Activated CD8-positive, alpha-beta memory T cell treated with anti-CD3 and anti-CD28 coated beads, Interleukin-2, amount 10 ng/mL, durations not matched to agents 7 days and 5 days (primary cell): ENCODE data around the gene KCTD7. TPM values are rescaled to one million over a fixed set of nuclear protein-coding genes. Genes with fewer than 3 reads are reported as not detected.
"Not testable (repeated sequence)": the region's sequence is repeated elsewhere in the genome, so short reads cannot be mapped to it uniquely, and the experiment has no call there.

Source experiments
- ATAC-seq: fragments of 150-1000 bp; cut with Tn5 transposase; one replicate; pipeline ENCODE4 v1.10.0; 2021; ENCODE audit warnings: moderate library complexity
- CTCF ChIA-PET: fragments of 350-600 bp; sonication (Branson Sonifier 250); formaldehyde crosslinking; loops from one replicate; lab custom pipeline; 2021; ENCODE audit warnings: antibody characterized with exemption; lab: Charles Lee
- DNase-seq: peaks from one replicate; pipeline ENCODE4 v3.0.0-alpha.2; 2020
- H3K27ac Mint-ChIP-seq: one replicate; pipeline ENCODE4 v1.8.0; 2021; ENCODE audit warnings: mild to moderate bottlenecking, mixed read lengths
- H3K27me3 Mint-ChIP-seq: one replicate; pipeline ENCODE4 v1.8.0; 2021; ENCODE audit warnings: mixed read lengths
- H3K36me3 Mint-ChIP-seq: one replicate; pipeline ENCODE4 v1.8.0; 2021; ENCODE audit warnings: mild to moderate bottlenecking, mixed read lengths
- H3K4me1 Mint-ChIP-seq: one replicate; pipeline ENCODE4 v1.8.0; 2021; ENCODE audit warnings: mixed read lengths
- H3K4me3 Mint-ChIP-seq: one replicate; pipeline ENCODE4 v1.8.0; 2021; ENCODE audit warnings: mild to moderate bottlenecking, moderate library complexity, mixed read lengths
- H3K9me3 Mint-ChIP-seq: one replicate; pipeline ENCODE4 v1.8.0; 2022; ENCODE audit warnings: low read depth, mixed read lengths
- total RNA-seq, 2 experiments: library from RNA; stranded (reverse); gene quantifications; one replicate each; pipeline ENCODE4 v1.2.3, GENCODE V29; 2021

The KCTD7 gene
- total RNA-seq, 2 experiments from 2014 or later, result 27.8 to 41.9 TPM

GRCh38 chr7:66594082-66594481 lies 34.6 kb upstream of the KCTD7 start:
- H3K4me1 Mint-ChIP-seq, result peaks cover 31% of the 10 kb centered on the region
- H3K27ac Mint-ChIP-seq, ATAC-seq, H3K4me3 Mint-ChIP-seq, H3K27me3 Mint-ChIP-seq, DNase-seq, CTCF ChIA-PET, H3K9me3 Mint-ChIP-seq, H3K36me3 Mint-ChIP-seq: not testable (repeated sequence)

DNA sequence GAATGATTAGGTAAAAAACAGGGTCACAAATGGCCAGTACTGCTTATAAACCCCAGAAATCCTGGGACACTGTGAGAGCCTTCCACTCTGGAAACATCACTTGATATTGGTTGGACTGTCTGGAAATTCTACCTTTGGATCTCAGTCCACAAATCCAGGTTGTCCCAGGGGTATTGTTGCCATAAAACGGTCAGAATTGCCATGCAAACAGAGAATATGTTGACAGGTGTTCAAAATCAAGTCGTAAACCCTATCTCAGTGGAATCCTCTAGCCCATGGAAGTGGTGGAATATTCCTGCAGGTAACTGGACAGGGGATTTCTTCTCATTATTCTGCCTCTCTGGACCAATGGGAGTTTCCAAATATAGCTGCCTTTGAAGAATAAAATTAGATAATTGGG lies 31.2 kb upstream of the KCTD7 start:
- Mint-ChIP-seq H3K36me3 (peaks cover 1% of the 10 kb centered on the region), H3K4me1 (peaks cover 7% of the 10 kb centered on the region), H3K27ac (no peak overlapping the region), H3K4me3 (no peak overlapping the region), H3K27me3 (no peaks in the 10 kb centered on the region), H3K9me3 (peaks cover 3% of the 10 kb centered on the region)
- ATAC-seq (no peak), DNase-seq (no peak)
- CTCF ChIA-PET, result no interaction called here

DNA sequence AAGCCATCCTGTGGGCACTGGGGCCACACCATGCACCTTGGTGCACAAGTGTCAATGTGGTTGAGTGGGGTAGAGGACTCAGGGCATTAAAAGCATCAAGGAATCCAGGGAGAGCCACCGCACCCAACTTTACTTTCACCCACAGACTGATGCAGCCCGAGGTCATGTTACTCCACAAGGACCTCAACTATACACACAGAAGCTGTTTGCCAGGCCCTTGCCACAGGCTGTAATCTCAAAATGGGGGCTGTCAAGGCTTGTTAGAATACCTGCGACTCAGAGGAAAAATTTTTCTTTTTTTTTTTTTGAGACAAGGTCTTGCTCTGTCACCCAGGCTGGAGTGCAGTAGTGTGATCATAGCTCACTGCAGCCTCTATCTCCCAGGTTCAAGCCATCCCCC lies 26.5 kb upstream of the KCTD7 start:
- Mint-ChIP-seq H3K36me3 (no peaks in the 10 kb centered on the region), H3K4me3 (no peak overlapping the region), H3K4me1 (no peaks in the 10 kb centered on the region), H3K9me3 (no peaks in the 10 kb centered on the region), H3K27ac (no peak overlapping the region), H3K27me3 (no peaks in the 10 kb centered on the region)
- DNase-seq, result no peak
- CTCF ChIA-PET, result no interaction called here
- no peak for ATAC-seq

DNA sequence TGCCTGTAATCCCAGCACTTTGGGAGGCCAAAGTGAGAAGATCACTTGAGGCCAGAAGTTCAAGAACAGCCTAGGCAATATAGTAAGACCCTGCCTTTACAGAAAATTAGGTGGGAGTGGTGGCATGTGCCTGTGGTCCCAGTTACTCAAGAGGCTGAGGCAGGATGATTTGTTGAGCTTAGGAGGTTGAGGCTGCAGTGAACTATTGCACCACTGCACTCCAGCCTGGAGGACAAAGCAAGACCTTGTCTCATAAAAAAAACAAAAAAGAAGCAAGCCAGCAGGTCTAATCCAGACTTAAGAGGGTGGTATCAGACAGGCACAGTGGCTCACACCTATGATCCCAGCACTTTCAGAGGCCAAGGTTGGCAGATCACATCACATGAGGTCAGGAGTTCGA lies 24.5 kb upstream of the KCTD7 start:
- Mint-ChIP-seq H3K27ac (no peak overlapping the region), H3K4me3 (no peak overlapping the region), H3K9me3 (no peaks in the 10 kb centered on the region), H3K4me1 (no peaks in the 10 kb centered on the region), H3K36me3 (no peaks in the 10 kb centered on the region), H3K27me3 (no peaks in the 10 kb centered on the region)
- CTCF ChIA-PET, result interaction anchor here (0.6 kb wide), 2 partner anchors 10 to 1387 kb away, joined by 3 to 4 read pairs; no protein-coding TSS in a partner anchor
- DNase-seq, result no peak
- ATAC-seq, result no peak

DNA sequence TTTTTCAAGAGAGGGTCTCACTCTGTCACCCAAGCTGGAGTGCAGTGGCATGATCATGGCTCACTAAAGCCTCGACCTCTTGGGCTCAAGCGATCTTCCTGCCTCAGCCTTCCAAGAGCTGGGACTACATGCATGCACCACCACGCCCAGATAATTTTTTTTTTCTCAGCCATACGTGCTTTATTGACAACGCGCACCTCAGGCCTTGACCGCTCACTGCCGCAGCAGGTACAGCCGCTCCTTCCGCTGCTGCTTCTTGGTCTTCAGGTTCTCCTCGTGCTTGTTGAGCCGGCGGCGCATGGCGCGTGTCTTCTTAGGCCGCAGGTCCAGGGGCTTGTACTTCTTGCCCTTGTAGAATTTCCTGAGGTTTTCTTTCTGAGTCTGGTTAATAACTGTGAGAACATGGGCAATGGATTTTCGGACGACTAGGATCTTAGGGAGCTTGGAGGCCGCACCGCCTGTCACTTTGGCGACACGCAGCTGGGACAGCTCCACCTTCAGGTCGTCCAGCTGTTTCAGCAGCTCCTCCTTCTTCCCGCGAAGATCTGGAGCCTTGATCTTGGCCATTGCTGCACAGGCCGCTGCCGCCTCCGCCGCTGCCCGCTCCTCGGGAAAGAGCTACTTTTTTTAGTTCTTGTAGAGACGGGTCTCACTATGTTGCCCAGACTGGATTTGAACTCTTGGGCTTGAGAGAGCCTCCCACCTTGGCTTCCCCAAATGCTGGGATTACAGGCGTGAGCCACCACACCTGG lies 22.0 kb upstream of the KCTD7 start:
- H3K36me3 Mint-ChIP-seq, H3K4me3 Mint-ChIP-seq, H3K4me1 Mint-ChIP-seq, H3K9me3 Mint-ChIP-seq, H3K27ac Mint-ChIP-seq, ATAC-seq, DNase-seq, H3K27me3 Mint-ChIP-seq: not testable (repeated sequence)
- CTCF ChIA-PET, result interaction anchor here (0.9 kb wide), 1 partner anchor 49 kb away, joined by 5 read pairs; no protein-coding TSS in a partner anchor

DNA sequence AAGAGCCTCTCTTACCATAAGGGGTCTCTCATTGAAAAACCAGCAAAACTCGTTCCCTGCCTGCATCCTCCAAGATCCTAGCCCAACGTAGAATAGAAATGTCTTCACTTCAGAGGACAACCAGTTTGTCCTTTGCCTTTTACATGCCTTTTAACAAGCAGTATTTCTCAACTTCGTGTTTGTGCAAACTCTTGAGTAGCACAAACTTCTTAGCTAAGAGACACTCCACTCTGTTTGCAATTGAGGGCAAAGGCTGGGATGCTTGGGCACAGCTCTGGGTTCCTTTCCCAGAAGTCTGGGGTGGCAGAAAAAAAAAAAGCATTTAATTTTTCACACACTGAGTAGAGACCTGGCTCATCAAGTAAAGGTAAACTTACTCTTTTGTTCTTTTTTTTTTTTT lies 19.5 kb upstream of the KCTD7 start:
- Mint-ChIP-seq H3K4me3 (no peak overlapping the region), H3K27ac (no peak overlapping the region), H3K27me3 (no peaks in the 10 kb centered on the region), H3K4me1 (no peaks in the 10 kb centered on the region), H3K9me3 (no peaks in the 10 kb centered on the region), H3K36me3 (no peaks in the 10 kb centered on the region)
- CTCF ChIA-PET, result no interaction called here
- no peak for DNase-seq
- ATAC-seq, result no peak

- CTCF ChIA-PET, DNase-seq, H3K9me3 Mint-ChIP-seq, H3K27ac Mint-ChIP-seq, H3K4me3 Mint-ChIP-seq, H3K27me3 Mint-ChIP-seq, H3K36me3 Mint-ChIP-seq, ATAC-seq, H3K4me1 Mint-ChIP-seq: not testable (repeated sequence)
Observed at GRCh38 chr7:66614596-66614995, 14.1 kb upstream of the KCTD7 start.

- Mint-ChIP-seq H3K27me3 (no peaks in the 10 kb centered on the region), H3K4me1 (no peaks in the 10 kb centered on the region), H3K27ac (no peak overlapping the region), H3K9me3 (no peaks in the 10 kb centered on the region), H3K4me3 (no peak overlapping the region), H3K36me3 (no peaks in the 10 kb centered on the region)
- CTCF ChIA-PET, result interaction anchor here (0.6 to 1.2 kb wide), 2 partner anchors 20 to 138 kb away, joined by 3 read pairs; no protein-coding TSS in a partner anchor
- ATAC-seq (no peak), DNase-seq (no peak)
Observed at GRCh38 chr7:66615699-66616098, 13.0 kb upstream of the KCTD7 start.

DNA sequence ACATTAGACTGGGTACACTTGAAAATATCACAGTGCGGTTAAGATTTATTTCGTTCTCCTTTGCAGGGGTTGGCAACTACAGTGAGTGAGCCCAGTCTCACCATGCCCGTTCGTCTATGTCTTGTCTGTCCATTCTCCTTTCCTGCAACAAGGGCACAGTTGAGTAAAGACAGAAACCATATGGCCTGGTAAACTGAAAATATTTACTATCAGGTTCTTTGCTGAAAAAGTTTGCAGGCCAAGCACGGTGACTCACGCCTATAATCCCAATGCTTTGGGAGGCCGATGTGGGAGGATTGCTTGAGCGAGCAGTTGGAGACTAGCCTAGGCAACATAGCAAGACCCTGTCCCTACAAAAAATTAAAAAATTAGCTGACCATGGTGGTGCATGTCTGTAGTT lies 11.4 kb upstream of the KCTD7 start:
- no peaks in the 10 kb centered on the region for H3K9me3 Mint-ChIP-seq
- no peaks in the 10 kb centered on the region for H3K36me3 Mint-ChIP-seq
- CTCF ChIA-PET, result no interaction called here
- H3K4me3 Mint-ChIP-seq, result no peak overlapping the region
- ATAC-seq (no peak), DNase-seq (no peak)
- no peaks in the 10 kb centered on the region for H3K27me3 Mint-ChIP-seq
- no peaks in the 10 kb centered on the region for H3K4me1 Mint-ChIP-seq
- no peak overlapping the region for H3K27ac Mint-ChIP-seq

GRCh38 chr7:66619341-66619948 lies 9.2 kb upstream of the KCTD7 start:
- CTCF ChIA-PET, ATAC-seq, DNase-seq, H3K27me3 Mint-ChIP-seq, H3K27ac Mint-ChIP-seq, H3K4me3 Mint-ChIP-seq, H3K9me3 Mint-ChIP-seq, H3K36me3 Mint-ChIP-seq, H3K4me1 Mint-ChIP-seq: not testable (repeated sequence)

DNA sequence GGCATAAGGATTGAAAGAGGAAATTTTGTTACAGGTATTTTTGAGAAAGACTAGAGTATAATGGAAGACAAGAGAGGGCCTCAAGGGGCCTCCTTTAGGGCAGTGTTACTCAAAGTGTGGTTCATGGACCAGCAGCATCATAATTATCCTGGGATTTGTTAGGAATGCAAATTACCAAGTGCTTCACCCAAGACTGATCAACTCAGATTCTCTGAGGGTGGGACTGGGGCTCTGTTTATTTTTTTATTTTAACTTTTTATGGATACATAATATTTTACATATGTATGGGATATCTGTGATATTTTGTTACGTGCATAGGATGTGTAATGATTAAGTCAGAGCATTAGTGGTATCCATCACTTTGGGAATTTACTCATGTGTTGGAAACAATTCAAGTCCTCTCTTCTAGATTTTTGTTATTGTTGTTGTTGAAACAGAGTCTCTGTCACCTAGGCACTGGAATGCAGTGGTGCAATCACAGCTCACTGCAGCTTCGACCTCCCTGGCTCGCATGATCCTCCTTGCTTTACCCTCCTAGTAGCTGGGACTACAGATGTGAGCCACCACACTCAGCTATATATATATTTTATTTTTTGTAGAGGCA lies 2.2 kb upstream of the KCTD7 start:
- Mint-ChIP-seq H3K27me3 (no peaks in the 10 kb centered on the region), H3K9me3 (no peaks in the 10 kb centered on the region), H3K4me1 (peaks cover 30% of the 10 kb centered on the region), H3K36me3 (no peaks in the 10 kb centered on the region), H3K4me3 (no peak overlapping the region), H3K27ac (no peak overlapping the region)
- DNase-seq (no peak), ATAC-seq (no peak)
- CTCF ChIA-PET, result no interaction called here

DNA sequence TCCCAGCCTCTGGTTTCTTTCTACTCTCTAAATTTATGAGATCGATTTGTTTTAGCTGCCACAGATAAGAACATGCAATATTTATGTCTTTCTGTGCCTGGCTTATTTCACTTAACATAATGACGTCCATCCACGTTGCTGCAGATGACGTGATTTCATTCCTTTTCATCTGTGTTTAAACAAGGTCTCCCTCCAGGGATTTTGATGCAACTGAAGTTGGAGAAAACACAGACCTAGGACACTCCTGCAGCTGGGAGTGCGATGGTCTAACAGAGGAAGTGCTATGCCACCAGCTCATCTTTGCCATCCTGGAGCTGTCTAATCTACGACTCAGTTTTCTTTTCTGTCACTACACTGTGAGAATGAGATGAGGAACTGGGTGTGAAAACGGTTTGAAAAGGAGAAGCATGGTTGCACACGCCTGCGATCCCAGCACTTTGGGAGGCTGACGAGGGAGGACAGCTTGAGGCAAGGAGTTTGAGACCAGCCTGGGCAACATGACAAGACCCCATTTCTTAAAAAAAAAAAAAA lies 1.5 kb upstream of the KCTD7 start:
- Mint-ChIP-seq H3K27ac (peak overlapping the region; percentile 59), H3K27me3 (no peaks in the 10 kb centered on the region), H3K4me3 (peak overlapping the region; percentile 85), H3K9me3 (no peaks in the 10 kb centered on the region), H3K4me1 (peaks cover 36% of the 10 kb centered on the region), H3K36me3 (peaks cover 4% of the 10 kb centered on the region)
- no peak for ATAC-seq
- CTCF ChIA-PET, result interaction anchor here (0.7 to 1.6 kb wide), 3 partner anchors 113 to 134 kb away, joined by 4 to 7 read pairs (median 6); partner anchors contain the start of gene RABGEF1
- no peak for DNase-seq

- peak overlapping the region; percentile 93 for H3K27ac Mint-ChIP-seq
- H3K36me3 Mint-ChIP-seq, result peaks cover 8% of the 10 kb centered on the region
- no peaks in the 10 kb centered on the region for H3K9me3 Mint-ChIP-seq
- CTCF ChIA-PET, result interaction anchor here (0.7 to 1.6 kb wide), 3 partner anchors 112 to 135 kb away, joined by 4 to 7 read pairs (median 6); partner anchors contain the start of gene RABGEF1
- ATAC-seq, result peak; percentile 4
- DNase-seq, result no peak
- H3K27me3 Mint-ChIP-seq, result no peaks in the 10 kb centered on the region
- peaks cover 42% of the 10 kb centered on the region for H3K4me1 Mint-ChIP-seq
- peak overlapping the region; percentile 85 for H3K4me3 Mint-ChIP-seq
Observed at GRCh38 chr7:66627881-66628360, 760 bp upstream of the KCTD7 start.
